ENCODE data around the gene CD99.

DNA sequence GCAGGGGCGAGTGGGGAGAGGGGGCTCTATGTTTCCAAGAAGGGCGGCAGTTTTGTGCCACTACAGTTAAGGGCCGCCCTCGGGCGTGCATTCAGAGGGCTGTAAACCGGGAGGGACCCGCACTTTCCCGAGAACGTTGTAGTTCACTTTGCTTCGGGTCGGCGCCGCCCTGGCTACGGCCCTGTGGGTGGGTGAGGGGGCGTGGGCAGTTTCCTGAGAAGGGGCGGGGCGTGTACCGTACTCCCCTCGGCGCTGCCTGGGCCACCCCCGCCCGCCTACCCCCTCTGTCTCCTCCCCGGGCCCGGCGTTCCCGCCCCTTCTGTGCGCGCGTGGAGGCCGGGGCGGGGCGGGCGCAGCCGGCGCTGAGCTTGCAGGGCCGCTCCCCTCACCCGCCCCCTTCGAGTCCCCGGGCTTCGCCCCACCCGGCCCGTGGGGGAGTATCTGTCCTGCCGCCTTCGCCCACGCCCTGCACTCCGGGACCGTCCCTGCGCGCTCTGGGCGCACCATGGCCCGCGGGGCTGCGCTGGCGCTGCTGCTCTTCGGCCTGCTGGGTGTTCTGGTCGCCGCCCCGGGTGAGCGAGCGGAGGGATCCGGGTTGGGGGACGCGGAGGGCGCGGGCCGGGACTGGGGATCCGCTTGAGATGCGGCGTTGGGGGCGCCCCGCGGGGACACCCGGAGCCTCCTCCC, at the start of gene CD99:
- no peak for TF ChIP-seq RAD21 (IDR thresholded peaks at IDR 0.05; ENCODE audit: low read length)
- TF ChIP-seq, protein P1, sequence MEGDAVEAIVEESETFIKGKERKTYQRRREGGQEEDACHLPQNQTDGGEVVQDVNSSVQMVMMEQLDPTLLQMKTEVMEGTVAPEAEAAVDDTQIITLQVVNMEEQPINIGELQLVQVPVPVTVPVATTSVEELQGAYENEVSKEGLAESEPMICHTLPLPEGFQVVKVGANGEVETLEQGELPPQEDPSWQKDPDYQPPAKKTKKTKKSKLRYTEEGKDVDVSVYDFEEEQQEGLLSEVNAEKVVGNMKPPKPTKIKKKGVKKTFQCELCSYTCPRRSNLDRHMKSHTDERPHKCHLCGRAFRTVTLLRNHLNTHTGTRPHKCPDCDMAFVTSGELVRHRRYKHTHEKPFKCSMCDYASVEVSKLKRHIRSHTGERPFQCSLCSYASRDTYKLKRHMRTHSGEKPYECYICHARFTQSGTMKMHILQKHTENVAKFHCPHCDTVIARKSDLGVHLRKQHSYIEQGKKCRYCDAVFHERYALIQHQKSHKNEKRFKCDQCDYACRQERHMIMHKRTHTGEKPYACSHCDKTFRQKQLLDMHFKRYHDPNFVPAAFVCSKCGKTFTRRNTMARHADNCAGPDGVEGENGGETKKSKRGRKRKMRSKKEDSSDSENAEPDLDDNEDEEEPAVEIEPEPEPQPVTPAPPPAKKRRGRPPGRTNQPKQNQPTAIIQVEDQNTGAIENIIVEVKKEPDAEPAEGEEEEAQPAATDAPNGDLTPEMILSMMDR (IDR thresholded peaks at IDR 0.05): no peak
- no peak for TF ChIP-seq EP300 (IDR thresholded peaks at IDR 0.05; ENCODE audit: borderline replicate concordance in 1 of 2, low read depth in 1 of 2, low read length in 1 of 2)
- no peak for TF ChIP-seq GABPA (IDR thresholded peaks at IDR 0.05; ENCODE audit: low read depth)
